Retina (tissue), 1 donor: ENCODE measurements around the gene PARD3.

ENCODE experiments used
- DNase-seq: peaks from one replicate; pipeline ENCODE4 v3.0.0-alpha.2; 2016

The PARD3 gene

DNA sequence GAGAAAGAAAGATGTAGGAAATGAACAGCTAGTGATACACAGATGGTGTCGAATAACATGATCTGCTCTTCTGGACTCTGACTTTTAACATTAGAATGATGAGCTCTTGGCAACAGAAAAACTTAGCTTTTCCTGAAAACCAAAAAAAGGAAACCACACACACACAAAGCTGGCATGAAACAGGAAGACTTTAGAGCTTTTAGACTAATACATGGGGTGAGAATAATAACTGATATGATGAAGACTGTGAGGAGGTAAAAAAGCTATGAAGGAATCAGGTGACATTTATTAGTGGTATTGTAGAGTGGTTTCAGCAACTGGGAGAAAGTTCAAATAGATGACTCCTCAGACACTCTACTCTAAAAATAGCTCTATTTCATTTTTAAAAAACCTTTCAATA lies 491.9 kb downstream of the PARD3 start:
- DNase-seq: no peak

DNA sequence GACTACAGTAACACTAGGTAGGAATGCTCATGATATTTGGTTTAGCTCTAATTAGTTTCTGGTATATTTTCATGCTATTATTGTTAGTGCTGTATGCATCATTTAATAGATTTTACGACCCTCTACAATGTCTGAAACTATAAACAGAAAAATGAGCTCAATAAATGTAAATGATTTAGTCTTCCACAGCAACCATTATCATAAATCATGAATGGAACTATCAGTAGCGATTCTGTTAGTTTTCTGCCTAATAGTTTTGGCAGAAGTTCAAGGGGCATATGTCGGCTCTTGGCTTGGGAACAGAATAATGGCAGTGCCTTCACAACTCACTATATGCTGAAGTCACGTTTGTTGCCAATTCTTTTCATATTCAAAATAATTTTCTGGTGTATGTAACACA lies 494.8 kb downstream of the PARD3 start:
- DNase-seq: no peak

DNA sequence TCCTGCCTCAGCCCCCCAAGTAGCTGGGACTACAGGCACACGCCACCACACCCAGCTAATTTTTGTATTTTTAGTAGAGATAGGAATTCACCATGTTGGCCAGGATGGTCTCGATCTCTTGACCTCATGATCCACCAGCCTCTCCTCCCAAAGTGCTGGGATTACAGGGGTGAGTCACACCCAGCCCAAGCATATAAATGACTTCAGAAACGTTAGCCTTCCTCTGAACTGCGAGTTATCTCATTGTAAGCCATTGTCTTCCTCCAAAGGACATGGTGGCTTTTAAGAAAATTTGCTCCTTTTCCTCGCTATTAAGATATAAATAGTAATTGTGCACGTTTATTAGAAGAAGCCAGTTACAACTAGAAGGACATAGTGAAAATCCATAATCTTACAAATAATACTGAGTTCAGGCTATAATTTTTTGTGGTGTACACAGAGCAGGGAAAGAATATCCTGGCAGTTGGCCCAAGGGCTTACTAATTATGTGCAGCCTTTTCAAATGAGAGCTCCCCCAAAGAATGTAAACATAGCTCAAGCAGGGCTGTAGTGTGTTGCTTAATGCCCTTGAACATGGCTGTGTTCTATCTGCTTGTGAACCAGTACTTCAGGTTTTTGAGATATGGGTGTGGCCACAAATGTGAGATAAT lies 495.8 kb downstream of the PARD3 start:
- DNase-seq: no peak

DNA sequence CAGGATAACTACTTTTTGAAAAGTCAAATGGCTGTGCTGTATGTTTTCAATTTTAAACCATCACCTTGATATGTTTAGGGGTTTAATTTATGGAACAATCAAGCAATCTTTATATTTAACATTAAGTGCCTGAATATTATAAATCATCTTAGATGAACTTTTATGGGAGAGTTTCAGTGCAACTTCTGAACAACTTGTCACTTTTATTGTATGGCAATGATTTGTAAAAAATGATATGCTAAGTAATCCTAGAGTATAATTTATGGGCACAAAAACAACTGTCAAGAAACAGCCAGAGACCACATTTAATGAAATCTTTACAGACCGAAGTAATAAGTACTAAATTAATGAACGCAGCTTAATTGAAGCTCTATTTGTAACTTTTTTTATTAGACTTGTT lies 498.9 kb downstream of the PARD3 start:
- DNase-seq: no peak

DNA sequence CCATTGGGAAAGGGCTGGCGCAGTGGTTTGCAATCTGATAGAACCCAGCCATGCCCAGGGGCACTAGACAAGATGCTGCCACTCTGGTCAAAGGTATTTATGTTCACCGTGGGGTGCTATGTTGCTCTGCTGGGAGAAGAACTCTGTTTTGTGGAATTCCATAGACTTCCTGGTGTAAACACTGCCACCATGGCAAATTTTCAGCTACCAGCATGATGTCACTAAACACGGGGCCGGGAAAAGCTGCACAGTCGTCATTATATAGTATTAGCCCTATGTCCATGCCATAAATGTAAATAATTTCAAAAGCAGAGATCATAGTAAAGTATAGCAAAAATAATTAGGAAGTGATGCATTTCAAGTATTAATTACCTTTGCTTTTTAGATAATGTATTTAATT lies 500.6 kb downstream of the PARD3 start:
- no peak for DNase-seq

DNA sequence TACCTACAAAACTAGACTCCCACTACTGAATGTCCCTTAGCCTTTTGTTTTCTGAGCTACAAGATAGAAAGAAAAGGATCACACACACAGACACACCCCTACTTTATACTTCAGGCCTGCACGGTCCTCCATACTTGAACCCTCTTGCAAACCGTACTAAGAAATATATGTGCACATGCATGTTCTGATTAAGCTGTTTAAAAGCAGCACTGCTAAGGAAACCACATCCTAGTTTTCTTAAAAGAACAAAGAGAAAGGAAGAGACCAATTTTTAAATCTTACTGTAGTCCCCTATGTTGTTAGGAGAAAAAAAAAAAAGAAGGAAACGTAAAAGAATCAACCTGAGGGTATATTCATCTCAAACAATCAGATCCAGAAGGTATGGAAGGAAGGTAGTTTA lies 501.2 kb downstream of the PARD3 start:
- DNase-seq: no peak

DNA sequence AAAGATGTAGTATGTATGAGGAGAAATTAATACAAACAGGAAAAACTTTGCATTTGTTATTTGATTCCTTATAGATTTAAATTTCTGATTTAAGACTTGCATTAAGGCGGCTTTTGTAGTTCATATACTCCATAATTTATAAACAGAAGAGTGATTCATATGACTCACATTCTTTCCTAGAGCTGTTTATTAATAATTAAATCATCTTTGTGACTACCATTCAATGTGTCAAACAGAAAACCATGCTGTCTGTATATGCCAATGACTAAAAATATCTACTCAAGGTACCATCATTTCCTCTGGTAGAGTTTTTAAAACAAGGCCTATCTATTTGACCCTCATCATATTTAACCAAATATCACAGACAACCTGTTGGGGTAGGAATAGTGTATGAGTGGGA lies 501.7 kb downstream of the PARD3 start:
- DNase-seq: no peak

DNA sequence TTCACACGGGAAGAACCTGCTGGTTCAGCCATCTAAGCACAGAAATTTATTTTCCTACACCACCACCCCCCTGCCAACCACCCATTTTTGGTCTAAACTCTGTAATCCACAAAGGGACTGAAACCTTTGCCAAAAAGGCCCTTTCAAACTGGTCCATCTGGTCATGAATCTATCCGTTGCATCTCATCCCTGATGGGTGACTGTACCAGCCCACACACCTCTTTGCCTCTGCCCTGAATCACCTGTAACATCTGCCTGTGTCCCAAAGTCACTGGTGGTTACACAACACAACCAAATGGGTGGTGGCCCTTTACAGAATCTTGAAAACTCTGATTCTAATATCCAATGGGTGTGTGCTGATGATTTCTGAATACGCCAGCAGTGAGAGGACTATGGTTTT lies 503.4 kb downstream of the PARD3 start:
- DNase-seq: no peak

DNA sequence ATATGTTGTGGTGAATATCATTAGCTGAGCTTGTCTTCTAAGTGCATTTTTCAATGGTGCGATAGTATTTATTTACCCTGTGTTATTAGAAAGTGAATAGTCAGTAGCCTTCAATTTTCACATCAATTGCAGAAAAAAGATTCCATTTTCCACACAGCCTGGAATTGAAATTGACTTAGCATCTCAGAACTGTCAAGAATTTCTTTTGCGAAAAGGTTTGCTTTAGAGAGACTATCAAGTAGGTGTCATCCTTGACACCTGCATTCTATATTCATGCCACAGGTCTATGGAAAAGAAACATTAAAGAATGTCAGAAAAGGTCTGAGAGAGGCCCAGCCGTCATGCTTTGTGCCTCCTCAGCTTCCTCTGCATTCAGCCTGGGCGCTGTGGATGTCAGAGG lies 504.9 kb downstream of the PARD3 start:
- DNase-seq: no peak

DNA sequence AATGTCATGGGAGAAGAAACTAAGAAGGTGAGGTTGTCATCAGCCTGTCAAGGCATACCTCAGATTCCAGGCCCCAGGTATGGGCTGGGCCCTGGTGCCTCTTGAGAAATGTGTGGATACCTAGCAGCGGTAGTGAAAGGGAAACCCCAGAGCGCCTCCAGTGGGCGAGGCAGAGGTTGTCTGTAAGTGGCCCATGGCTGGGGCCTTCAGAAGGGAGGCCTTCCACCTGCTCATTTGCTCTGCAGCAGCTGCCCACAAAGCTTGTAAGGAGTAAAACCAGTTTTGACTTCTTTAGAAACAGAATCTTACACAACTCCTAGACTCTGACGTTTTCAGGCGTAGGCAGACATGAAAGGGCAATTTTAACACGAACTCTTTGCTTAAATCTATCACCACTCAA lies 509.9 kb downstream of the PARD3 start:
- no peak for DNase-seq

DNA sequence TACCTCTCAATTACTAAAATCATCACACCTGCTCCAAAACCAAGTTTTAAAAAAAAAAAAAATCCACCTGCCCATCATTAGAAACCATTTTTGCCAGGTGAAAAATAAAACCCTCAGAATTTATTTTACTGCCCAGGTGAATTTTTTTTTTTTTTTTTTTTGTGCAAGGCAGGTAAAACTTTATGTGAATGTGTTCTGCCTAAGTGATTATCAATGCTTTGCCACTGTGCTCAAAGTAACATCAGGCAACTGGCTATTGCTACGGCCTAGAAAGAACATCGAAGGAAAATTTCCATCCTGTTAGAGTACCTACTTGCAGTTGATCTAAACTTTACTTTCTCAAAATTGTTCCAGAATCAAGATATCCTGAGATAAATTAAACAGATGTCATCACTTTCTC lies 512.1 kb downstream of the PARD3 start:
- DNase-seq: no peak

DNA sequence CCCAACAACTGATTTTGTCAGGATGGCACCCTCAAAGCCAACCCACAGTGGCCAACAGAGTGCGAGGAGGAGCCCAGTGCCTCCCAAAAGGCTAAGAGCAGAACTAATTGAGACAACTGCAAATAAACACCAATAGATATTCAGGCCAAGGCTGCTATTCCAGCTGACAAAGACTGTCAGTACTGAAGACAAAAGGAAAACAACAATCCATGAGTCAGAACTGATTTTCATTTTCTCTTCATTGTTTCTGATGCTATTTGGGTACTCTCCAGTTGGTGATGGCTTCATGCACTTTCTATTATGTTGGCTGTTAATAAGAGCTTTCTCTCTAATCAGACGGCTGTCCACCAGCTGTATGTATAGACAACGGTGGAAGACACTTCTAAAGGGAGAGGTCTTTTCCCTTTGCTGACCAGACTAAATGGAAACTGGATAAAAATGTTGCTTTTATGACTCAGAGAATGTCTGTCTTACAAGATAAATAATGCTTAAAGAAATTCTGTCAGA lies 515.9 kb downstream of the PARD3 start:
- peak; percentile 30 for DNase-seq

DNA sequence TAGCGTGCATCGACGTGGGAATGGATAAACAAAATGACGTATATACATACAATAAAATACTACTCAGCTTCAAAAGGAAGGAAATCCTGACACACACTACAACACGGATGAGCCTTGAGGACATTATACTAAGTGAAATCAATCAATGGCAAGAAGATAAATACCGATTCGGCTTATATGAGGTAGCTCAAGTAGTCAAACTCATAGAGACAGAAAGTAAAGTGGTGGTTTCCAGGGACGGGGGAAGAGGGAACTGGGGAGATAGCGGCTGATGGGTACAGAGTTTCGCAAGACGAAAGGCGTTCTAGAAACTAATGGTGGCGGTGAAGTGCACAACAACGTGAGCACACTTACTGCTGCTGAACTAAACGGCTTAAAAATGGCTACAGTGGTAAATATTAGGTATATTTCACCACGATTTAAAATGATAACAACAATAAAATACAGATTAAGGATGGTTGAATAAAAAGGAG lies 516.7 kb downstream of the PARD3 start:
- no peak for DNase-seq

DNA sequence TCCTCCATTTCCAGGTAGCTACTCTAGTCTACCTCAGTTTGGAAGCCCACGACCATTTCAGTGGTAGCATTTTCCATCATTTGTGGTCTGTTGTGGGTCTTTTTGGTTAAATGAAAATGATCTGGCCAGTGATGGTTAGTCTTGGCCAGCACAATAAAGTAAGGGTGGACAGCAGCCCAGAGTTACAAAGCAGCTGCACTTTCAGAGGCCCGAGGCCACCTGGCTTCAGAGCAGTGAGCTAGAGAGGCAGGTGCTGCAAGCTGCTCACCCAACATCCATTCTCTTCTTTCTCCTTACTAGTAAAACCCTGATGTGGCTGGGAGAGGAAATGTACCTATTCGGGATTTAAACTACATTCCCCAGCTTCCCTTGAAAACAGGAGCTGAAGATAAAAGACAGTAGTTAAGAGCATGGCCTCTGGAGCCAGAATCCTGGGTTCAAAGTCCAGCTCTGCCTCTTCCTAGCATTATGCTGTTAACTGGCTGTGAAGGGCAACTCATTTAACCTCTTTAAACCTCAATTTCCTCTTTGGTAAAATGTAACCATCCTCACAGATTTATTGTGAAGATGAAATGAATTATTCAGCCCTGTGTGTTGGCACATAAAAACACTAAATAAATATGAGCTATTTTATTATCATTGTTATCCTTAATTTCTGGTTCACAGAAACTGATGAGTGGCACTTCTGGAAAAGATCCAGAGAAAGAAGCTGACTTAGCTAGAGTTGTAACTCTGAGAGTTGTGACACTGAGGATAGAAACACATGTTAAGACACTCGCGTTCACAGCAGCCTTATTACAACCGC lies 517.4 kb downstream of the PARD3 start:
- DNase-seq: no peak

DNA sequence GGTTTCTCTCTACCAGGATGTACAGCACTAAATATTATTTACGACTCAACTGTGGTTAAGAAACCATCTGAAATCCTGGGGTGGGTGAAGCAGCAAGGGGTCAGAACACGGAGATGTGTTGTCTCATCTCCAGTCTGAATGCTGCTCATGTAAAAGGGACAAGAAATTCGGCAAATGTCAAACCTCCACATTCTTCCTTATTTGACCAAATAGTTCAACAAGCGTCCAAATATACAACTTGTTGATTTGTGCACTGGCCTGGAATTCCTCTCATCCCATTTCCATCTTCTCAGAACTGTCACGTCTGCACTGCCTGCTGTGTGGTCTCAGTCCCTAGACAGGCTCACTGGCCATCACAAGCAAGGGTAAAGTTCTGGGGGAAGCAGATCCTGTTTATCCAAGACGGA lies 520.0 kb downstream of the PARD3 start:
- DNase-seq: no peak

DNA sequence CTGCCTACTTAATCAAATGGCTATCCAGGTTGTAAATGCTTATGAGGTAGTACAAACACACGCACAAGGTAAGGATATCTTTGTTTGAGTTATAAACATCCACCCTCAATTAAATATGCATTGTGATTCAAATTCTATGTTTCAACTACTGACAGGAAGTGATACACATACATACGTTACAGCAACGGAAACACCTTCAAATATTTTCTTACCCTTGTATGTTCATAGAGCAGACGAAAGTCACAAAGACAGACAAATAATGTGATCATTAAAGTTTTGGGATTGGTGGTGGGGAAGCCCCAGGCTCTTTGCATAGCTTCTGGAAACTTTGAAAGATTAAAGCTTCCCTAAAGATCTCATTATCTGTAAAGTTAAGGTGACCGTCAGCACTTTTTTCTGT lies 521.0 kb downstream of the PARD3 start:
- DNase-seq: no peak

DNA sequence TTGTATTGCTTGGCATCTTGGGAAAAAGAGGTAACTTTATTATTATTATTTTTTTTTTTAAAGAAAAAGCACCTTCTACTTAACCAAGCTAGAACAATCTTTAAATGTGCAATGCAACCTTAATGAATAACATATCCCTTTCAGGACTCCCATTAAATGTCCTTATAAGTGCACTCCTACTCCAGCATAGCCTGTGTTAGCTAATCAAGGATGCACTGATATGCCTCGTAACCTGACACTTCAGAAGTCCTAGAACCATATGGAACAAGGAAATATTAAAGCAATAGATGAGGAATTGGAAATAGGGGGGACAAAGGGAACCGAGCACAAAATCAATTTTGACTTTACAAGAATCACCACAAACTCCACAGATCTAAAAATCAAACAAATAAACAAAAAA lies 522.4 kb downstream of the PARD3 start:
- no peak for DNase-seq

DNA sequence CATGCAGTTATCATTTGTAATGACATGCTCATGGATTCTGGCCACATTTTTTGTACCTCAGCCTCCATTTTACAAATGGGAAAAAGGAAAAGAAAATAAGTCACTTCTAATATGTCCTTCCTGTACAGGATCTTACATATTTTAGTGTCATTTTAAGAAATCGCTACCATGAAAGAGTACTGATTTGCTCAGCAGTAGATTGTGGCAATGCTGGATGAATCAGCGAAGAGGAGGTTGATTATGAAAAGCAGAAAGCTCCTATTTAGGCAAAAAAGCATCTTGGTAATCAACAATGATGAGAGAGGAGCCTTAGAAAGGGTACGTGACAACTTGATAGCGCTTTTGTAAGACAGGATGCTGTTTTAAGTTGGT lies 522.9 kb downstream of the PARD3 start:
- DNase-seq: no peak

DNA sequence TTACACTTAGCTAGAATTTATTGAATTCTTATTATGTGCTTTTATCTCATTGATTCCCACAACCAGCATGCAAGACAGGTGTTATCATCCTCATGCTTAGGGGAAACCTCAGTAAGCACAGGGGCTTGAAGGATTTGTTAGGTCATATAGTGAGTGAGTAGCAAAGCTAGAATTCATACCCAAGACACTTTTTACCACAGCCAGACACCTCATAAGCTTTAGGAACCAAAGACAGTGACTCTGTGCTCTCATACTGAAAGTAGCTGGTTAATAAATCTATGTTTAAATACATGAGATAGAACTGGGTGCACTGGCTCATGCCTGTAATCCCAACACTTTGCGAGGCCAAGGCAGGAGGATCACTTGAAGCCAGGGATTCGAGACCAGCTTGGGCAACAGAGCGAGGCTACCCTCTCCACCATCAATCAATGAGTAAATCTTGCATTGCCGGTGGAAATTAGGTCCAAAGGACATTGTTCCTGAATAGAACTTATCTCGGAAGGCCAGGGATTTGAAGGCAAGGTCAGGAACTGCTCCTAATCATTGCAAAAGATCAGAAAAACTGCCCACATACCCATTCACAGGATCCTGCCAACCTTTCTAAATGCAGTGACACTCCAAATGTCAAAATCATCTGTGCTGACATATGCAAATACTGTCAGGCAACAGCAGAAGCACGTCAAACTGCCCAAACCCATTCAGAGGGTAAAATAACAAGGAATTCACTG lies 523.5 kb downstream of the PARD3 start:
- DNase-seq: no peak

DNA sequence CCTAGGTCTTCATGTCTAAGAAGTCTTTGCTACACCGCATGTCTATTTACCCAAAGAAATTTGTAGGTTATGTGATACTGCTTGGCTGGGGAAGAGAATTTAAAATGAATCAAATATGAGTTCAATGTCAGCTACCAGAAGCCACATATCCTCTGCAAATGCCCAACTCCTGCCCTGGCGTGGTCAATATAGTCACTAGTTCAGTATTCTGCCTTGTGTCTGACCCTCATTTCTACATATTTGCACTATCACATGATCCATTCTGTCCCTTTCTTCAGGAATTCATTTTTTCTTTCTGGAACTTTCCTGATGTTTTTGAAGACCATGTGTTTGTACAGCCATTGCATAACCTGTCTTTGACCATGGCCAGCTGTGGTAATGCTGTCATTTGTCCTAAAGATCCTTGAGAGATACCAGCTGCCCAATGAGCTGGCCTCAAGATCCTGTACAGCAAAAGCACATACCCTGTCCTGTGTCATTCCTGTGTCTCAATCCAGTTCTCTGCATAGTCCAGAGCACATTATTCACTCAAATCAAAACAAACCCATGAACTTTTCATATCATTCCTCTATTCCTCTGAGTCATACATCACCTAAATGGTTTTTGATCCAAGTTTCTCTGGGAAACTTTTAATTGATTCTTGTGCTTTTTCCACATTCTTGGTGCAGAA lies 524.5 kb downstream of the PARD3 start:
- DNase-seq: no peak

DNA sequence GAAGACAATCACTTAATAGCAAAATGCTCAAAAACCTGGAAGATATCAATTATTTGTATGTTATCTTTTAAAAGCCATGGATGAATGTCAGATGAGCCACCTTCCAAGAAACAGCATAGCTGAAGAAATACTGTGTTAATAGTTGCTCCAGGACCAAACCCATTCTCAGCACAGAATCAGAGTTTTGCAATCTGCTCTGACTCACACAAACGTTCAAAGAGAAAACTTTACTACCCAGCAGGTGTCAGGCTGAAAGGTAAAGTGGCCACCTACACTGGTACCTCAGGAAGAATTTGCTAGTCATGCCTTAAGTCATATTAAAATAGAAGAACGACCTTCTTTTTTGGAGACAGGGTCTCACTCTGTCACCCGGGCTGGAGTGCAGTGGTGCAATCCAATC lies 526.5 kb downstream of the PARD3 start:
- no peak for DNase-seq

DNA sequence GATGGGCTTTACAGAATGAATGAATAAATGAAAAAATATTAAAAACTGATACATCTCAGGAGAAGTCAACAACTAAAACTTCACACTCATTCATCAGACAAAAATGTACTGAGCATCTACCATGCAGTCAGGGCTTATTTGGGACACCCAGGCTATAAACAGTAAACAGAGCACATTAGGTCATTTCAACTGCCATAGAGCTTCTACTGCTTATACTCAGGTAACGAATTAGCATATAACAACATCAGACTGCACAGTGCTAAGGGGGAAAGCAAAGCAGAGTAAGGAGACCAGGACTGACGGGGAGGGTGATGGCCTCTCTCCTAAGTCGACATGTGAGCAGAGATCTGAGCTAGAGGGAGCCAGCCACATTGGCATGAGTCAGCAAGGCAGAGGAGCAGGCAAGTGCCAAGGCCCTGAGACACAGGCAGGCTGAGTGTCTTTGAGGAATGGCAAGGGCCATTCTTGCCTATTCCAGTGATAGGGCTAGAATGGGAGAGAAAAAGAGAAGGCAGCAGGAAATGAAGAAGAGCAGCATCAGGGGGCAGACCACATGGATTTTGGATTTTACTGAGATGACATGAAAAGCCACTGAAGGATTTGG lies 528.9 kb downstream of the PARD3 start:
- DNase-seq: no peak
